H1 (cell line): ENCODE measurements around the gene SAE1. TPM values are rescaled to one million over a fixed set of nuclear protein-coding genes. Genes with fewer than 3 reads are reported as not detected.

Source experiments
- POLR2AphosphoS5 ChIP-seq: IDR thresholded peaks from 2 replicates; pipeline ENCODE4 v1.6.1; 2011; ENCODE audit warnings: low read depth, low read length
- SAP30 ChIP-seq: fragments of 300-600 bp; sonication (generic); IDR thresholded peaks from 2 replicates; pipeline ENCODE4 v1.7.1; 2012; ENCODE audit warnings: low read length, moderate library complexity, mild to moderate bottlenecking, inconsistent platforms; ENCODE audit not compliant: insufficient read depth, insufficient replicate concordance
- SP1 ChIP-seq: IDR thresholded peaks from 2 replicates; pipeline ENCODE4 v1.6.1; 2011; ENCODE audit warnings: low read depth, low read length
- SP4 ChIP-seq: IDR thresholded peaks from 2 replicates; pipeline ENCODE4 v1.6.1; 2012; ENCODE audit warnings: low read length, inconsistent platforms
- polyA plus RNA-seq, 7 experiments: library from polyadenylated mRNA; depleted of rRNA in 3 of 7; stranded (reverse) in 5 of 7; unstranded in 2 of 7; fragments of >200 nt in 5 of 7; fragments of 200-250 nt in 2 of 7; gene quantifications; 1 replicate in 5 of 7; 2 replicates in 1 of 7; 4 replicates in 1 of 7; pipeline versions ENCODE4 v1.2.1 to v1.2.3, GENCODE V29; 2011 to 2013; ENCODE audit warnings: missing spikeins in 2 of 7, mixed read lengths in 2 of 7
- total RNA-seq: library from RNA; stranded (reverse); fragmentation: NEBNext Ultra II Directional; extraction: Animal tissue kit (Norgen Biotek cat#: 25700); gene quantifications from 2 replicates; pipeline ENCODE4 v1.2.1, GENCODE V29; 2021

Gene SAE1
- total and polyA plus RNA-seq, 2 of the 8 experiments (the other 6 are each of a cell fraction or from before 2014, with no cell fraction given) = 213 to 268 TPM

- TF ChIP-seq SAP30 = peak; percentile 37
- TF ChIP-seq SP1 = 0 out of 2 replicates have a peak, but pooled peaks have one; percentile 3
- TF ChIP-seq POLR2AphosphoS5 = peak; percentile 56
- peak; percentile 23; the same call in 1 of the 2 replicates for TF ChIP-seq SP4
These were observed 127.0 kb downstream of the SAE1 start (continued) for GRCh38 chr19:47257411-47258169.
